Suprapubic skin (tissue), 4 donors: ENCODE results near the gene RSPO4. TPM values are rescaled to one million over a fixed set of nuclear protein-coding genes. Genes with fewer than 3 reads are reported as not detected.

Experiments
- DNase-seq, 2 donors: peaks; one replicate each; pipeline ENCODE4 v3.0.0-alpha.2; 2019; ENCODE audit warnings: low spot score in 2 of 2
- H3K27ac ChIP-seq: fragments of 200-600 bp; sonication (generic); one replicate; pipeline ENCODE4 v1.5.1; 2019
- H3K27me3 ChIP-seq: fragments of 200-600 bp; sonication (generic); one replicate; pipeline ENCODE4 v1.5.1; 2019
- H3K36me3 ChIP-seq: fragments of 200-600 bp; sonication (generic); one replicate; pipeline ENCODE4 v1.5.1; 2019
- H3K4me1 ChIP-seq: fragments of 200-600 bp; sonication (generic); one replicate; pipeline ENCODE4 v1.5.1; 2019
- H3K4me3 ChIP-seq: fragments of 200-600 bp; sonication (generic); one replicate; pipeline ENCODE4 v1.5.1; 2019; ENCODE audit warnings: mild to moderate bottlenecking
- H3K9me3 ChIP-seq: fragments of 200-600 bp; sonication (generic); one replicate; pipeline ENCODE4 v1.5.1; 2019
- EP300 ChIP-seq: sonication (generic); formaldehyde crosslinking; IDR thresholded peaks from one replicate; pipeline ENCODE4 v1.6.1; 2017; ENCODE audit warnings: antibody characterized with exemption
- POLR2A ChIP-seq, 2 donors: fragments of 450-650 bp; IDR thresholded peaks; one replicate each; pipeline ENCODE4 v1.6.1; 2017; ENCODE audit warnings: antibody characterized with exemption in 2 of 2, mild to moderate bottlenecking in 2 of 2, moderate library complexity in 2 of 2
- POLR2AphosphoS5 ChIP-seq, 3 donors: sonication (generic); formaldehyde crosslinking; IDR thresholded peaks; one replicate each; pipeline ENCODE4 v1.6.1; 2017; ENCODE audit warnings: antibody characterized with exemption in 3 of 3
- WGBS: methylation state at CpG from one replicate; pipeline ENCODE4 v1.1.5; 2018; 5-methylcytosine and 5-hydroxymethylcytosine counted together
- total RNA-seq, 4 donors: library from RNA; depleted of rRNA; stranded (reverse); fragments of >200 nt; gene quantifications; one replicate each; pipeline ENCODE4 v1.1.0, GENCODE V29; 2016
- TF ChIP-seq, protein P1 (sequence below), 2 donors: fragments of 200-600 bp in 1 of 2; fragments of 450-650 bp in 1 of 2; sonication (generic) in 1 of 2; IDR thresholded peaks; one replicate each; pipeline ENCODE4 v1.5.1; 2016 to 2019; ENCODE audit warnings: antibody characterized with exemption in 2 of 2, mild to moderate bottlenecking in 1 of 2, moderate library complexity in 1 of 2

RSPO4 gene
- total RNA-seq, 4 donors from 2014 or later, result 0.26 to 0.91 (median 0.67) TPM

DNA sequence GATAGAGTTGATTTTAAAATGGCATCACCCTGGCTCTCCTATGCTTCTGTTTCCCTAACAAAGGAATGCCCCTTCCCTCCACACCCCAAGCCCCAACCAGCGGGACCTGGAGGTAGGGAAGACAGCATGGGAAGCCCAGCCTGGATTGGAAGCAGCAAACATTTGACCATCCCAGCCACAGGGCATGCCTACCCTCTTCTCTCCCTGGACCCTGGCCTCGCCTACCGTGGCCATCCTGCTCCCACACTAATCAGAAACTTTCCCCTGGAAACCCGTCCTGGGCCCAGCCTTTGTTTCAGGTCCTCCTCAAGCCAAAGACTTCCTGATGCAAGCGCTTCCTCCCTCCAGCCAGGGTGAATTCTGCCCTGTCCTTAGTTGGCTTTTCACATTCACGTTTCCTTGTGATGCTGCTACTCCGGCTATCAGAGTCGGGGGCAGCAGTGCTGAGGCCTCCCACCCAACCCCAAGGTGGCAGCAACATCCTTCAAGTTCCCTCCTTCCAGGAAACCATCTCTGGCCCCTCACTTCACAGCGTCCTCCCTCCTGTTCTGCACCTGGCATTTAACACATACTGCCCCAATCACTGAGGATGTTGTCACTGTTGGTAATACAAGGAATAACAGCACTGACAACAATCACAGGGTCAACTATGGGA is 67.8 kb downstream of the RSPO4 start:
- WGBS, result 60% methylated on average over 9 of the region's 9 CpGs
- Histone ChIP-seq H3K36me3 (no peaks in the 10 kb centered on the region), H3K4me1 (no peaks in the 10 kb centered on the region), H3K9me3 (peaks cover 4% of the 10 kb centered on the region), H3K27ac (no peak overlapping the region), H3K4me3 (no peak overlapping the region), H3K27me3 (no peaks in the 10 kb centered on the region)
- peak in 1 of 2 donors; percentile 74 for DNase-seq
- TF ChIP-seq, protein P1, sequence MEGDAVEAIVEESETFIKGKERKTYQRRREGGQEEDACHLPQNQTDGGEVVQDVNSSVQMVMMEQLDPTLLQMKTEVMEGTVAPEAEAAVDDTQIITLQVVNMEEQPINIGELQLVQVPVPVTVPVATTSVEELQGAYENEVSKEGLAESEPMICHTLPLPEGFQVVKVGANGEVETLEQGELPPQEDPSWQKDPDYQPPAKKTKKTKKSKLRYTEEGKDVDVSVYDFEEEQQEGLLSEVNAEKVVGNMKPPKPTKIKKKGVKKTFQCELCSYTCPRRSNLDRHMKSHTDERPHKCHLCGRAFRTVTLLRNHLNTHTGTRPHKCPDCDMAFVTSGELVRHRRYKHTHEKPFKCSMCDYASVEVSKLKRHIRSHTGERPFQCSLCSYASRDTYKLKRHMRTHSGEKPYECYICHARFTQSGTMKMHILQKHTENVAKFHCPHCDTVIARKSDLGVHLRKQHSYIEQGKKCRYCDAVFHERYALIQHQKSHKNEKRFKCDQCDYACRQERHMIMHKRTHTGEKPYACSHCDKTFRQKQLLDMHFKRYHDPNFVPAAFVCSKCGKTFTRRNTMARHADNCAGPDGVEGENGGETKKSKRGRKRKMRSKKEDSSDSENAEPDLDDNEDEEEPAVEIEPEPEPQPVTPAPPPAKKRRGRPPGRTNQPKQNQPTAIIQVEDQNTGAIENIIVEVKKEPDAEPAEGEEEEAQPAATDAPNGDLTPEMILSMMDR (IDR thresholded peaks at IDR 0.05), result no peak

DNA sequence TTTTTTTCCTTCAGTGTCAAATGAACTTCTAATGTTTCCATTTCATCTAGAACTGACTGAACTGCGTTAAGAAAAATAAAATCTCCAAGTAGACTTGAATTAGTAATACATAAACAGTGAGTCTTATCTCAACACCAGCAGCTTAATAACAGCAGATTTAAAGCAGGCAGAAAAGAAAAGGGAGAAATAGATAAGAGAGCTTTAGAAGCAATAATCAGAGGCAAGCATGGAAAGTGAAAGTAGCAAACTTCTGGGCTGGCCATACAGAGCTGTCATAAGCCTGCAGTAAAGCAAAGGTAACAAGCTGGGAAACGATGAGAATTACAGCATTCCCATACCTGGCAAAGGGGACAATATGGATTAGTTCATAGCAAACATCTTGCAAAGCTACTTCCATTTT is 69.1 kb downstream of the RSPO4 start:
- Histone ChIP-seq H3K27ac (no peak overlapping the region), H3K9me3 (peaks cover 4% of the 10 kb centered on the region), H3K4me3 (no peak overlapping the region), H3K4me1 (no peaks in the 10 kb centered on the region), H3K27me3 (peaks cover 3% of the 10 kb centered on the region), H3K36me3 (no peaks in the 10 kb centered on the region)
- no peak for TF ChIP-seq POLR2AphosphoS5 (IDR thresholded peaks at IDR 0.05)
- no peak for TF ChIP-seq EP300
- TF ChIP-seq, protein P1 (IDR thresholded peaks at IDR 0.05), result no peak
- no peak for TF ChIP-seq POLR2A (IDR thresholded peaks at IDR 0.05)
- WGBS, result 92% methylated on average over 2 of the region's 2 CpGs
- no peak for DNase-seq

DNA sequence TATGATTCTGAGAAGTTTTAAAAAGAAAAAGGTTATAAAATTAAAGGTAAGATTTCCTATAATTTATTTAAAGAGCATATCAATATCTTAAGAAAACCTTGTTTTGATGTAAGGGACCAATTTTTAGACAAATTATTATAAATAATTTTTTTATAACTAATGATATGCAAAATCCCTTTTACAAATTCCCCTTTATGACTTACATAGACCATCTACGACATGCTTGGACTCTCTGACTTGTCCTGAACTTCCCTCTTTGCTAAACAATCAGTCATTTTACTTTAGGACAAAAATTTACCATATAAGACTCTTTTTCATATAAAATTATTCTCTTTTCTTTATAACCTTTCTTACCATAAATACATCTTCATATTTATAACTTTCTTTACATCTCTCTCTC is 70.7 kb downstream of the RSPO4 start:
- Histone ChIP-seq H3K4me3 (no peak overlapping the region), H3K36me3 (no peaks in the 10 kb centered on the region)
- 50% methylated on average over 1 of the region's 1 CpG for WGBS

DNA sequence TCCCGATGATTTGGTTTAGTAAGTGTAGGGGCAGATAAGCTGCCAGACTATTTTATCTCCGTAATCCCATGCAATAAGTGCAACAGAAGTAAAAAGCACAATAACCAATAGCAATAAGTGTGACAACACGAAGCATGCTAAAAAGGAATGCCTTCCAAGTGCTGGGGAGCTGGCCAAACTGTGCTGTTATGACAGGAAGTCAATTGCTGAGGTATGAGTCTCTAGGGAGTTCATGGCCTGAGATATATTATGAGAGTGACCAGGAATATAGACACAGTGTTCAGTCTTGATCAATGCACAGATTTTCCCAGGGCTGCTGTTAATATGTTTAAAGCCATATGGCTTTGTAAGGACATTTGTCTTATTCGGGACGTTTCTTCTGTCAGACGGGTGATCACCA is 75.4 kb downstream of the RSPO4 start:
- TF ChIP-seq POLR2A (IDR thresholded peaks at IDR 0.05), result no peak
- TF ChIP-seq POLR2AphosphoS5 (IDR thresholded peaks at IDR 0.05), result no peak
- TF ChIP-seq, protein P1 (IDR thresholded peaks at IDR 0.05), result no peak
- no peak for TF ChIP-seq EP300
- peak in 1 of 2 donors; percentile 26 for DNase-seq
- WGBS, result 60% methylated on average over 6 of the region's 6 CpGs
- Histone ChIP-seq H3K27ac (no peak overlapping the region), H3K36me3 (no peaks in the 10 kb centered on the region), H3K9me3 (peaks cover under 1% of the 10 kb centered on the region), H3K27me3 (peaks cover 3% of the 10 kb centered on the region), H3K4me1 (peaks cover 9% of the 10 kb centered on the region), H3K4me3 (no peak overlapping the region)

More for the DNA sequence above, 70.7 kb downstream of the RSPO4 start:
- Histone ChIP-seq H3K9me3 (peaks cover 4% of the 10 kb centered on the region), H3K27ac (no peak overlapping the region), H3K4me1 (no peaks in the 10 kb centered on the region), H3K27me3 (peaks cover 3% of the 10 kb centered on the region)
- DNase-seq, result no peak
- TF ChIP-seq, protein P1 (IDR thresholded peaks at IDR 0.05), result no peak
- TF ChIP-seq POLR2AphosphoS5 (IDR thresholded peaks at IDR 0.05) (no peak), EP300 (no peak), POLR2A (IDR thresholded peaks at IDR 0.05) (no peak)

DNA sequence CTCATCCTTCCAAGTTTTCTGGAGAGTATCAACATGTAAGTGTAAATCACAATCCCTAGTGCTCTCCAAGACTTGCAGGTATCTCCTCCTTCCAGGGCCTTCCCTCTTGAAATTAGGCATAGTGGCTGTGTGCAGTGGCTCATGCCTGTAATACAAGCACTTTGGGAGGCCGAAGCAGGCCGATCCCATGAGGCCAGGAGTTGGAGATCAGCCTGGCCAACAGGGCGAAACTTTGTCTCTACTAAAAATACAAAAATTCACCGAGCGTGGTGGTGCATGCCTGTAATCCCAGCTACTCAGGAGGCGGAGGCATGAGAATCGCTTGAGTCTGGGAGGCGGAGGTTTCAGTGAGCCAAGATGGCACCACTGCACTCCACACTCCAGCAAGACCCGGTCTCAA is 76.6 kb downstream of the RSPO4 start:
- Histone ChIP-seq H3K4me1 (peaks cover 9% of the 10 kb centered on the region), H3K4me3 (no peak overlapping the region), H3K36me3 (no peaks in the 10 kb centered on the region), H3K9me3 (no peaks in the 10 kb centered on the region), H3K27ac (no peak overlapping the region), H3K27me3 (peaks cover 3% of the 10 kb centered on the region)
- DNase-seq, result peak in 1 of 2 donors; percentile 20
- WGBS, result 87% methylated on average over 9 of the region's 9 CpGs
- TF ChIP-seq POLR2AphosphoS5 (IDR thresholded peaks at IDR 0.05) (no peak), POLR2A (IDR thresholded peaks at IDR 0.05) (no peak), EP300 (no peak)

DNA sequence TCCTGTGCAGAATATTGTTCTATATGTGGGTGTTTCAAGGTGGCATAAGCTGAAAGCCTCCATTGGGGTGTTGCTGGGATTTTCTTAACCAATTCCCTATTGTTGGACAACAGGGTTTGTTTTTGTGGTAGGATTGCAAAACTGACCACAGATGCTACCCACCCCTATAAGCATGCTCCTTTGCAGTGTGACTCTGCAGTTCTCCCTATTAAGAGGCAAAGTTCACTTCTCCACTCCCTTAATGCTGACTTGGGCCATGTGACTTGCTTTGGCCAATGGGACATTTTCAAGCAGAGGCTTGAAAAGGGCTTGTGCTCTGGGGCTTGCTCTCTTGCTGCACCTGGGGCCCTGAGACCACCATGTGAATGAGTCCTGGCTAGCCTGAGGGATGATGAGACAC is 77.5 kb downstream of the RSPO4 start:
- no peak for DNase-seq
- no peak overlapping the region for H3K27ac ChIP-seq
- TF ChIP-seq EP300 (no peak), POLR2AphosphoS5 (IDR thresholded peaks at IDR 0.05) (no peak), POLR2A (IDR thresholded peaks at IDR 0.05) (no peak)
- TF ChIP-seq, protein P1 (IDR thresholded peaks at IDR 0.05), result no peak
- H3K4me3 ChIP-seq, result no peak overlapping the region
- no peaks in the 10 kb centered on the region for H3K36me3 ChIP-seq
- H3K27me3 ChIP-seq, result peaks cover 3% of the 10 kb centered on the region
- no peaks in the 10 kb centered on the region for H3K9me3 ChIP-seq
- H3K4me1 ChIP-seq, result peaks cover 9% of the 10 kb centered on the region
